ENCODE results near the gene MLLT6.

MLLT6 gene

GRCh38 chr17:38704606-38705522 is at the start of gene MLLT6:
MLLT6 (plus strand) TSS chr17:38705273; CDS start chr17:38705633, 360 bp downstream.
- TF ChIP-seq EZH2phosphoT487 (IDR thresholded peaks at IDR 0.05; ENCODE audit: borderline replicate concordance) (no peak), CTCF (conservative IDR thresholded peaks at IDR 0.05; ENCODE audit: low read length) (no peak)
- H3K27me3 ChIP-seq (ENCODE audit: insufficient read depth, low read length, poor library complexity, severe bottlenecking): no peaks in the 10 kb centered on the region
- H3K36me3 ChIP-seq (ENCODE audit: insufficient read depth, low read length): peaks cover 9% of the 10 kb centered on the region; the same call in 1 of the 2 replicates
- peak within 1 kb of the TSS; percentile 95 for H3K4me2 ChIP-seq (ENCODE audit: low read depth, low read length, poor library complexity, severe bottlenecking)
- H3K4me3 ChIP-seq (ENCODE audit: low read length, poor library complexity, severe bottlenecking): peak within 1 kb of the TSS; percentile 99
- peaks cover 36% of the 10 kb centered on the region for H4K20me1 ChIP-seq (ENCODE audit: insufficient read depth, low read length, poor library complexity, severe bottlenecking)
- H3F3A ChIP-seq (ENCODE audit: low read depth): peaks cover 7% of the 10 kb centered on the region
- peaks cover 41% of the 10 kb centered on the region for H3K4me1 ChIP-seq (ENCODE audit: insufficient read depth, low read length, poor library complexity, severe bottlenecking)
- H3K9me3 ChIP-seq (ENCODE audit: insufficient read depth, low read depth, low read length): no peaks in the 10 kb centered on the region
- H2AFZ ChIP-seq (ENCODE audit: low read length): peak within 1 kb of the TSS; percentile 73
- peak within 1 kb of the TSS; percentile 99 for H3K9ac ChIP-seq (ENCODE audit: low read depth, low read length, poor library complexity, severe bottlenecking)
- no peaks in the 10 kb centered on the region for H3K9me2 ChIP-seq (replicated peaks; ENCODE audit: low read depth, low read length)
- peaks cover 62% of the 10 kb centered on the region for H3K79me2 ChIP-seq (ENCODE audit: insufficient read depth, low read length)

GRCh38 chr17:38656959-38657823 is 47.9 kb upstream of the MLLT6 start:
- no peaks in the 10 kb centered on the region for H3K36me3 ChIP-seq (ENCODE audit: insufficient read depth, low read length)
- H3K9me2 ChIP-seq (replicated peaks; ENCODE audit: low read depth, low read length): no peaks in the 10 kb centered on the region
- no peak overlapping the region for H3K4me3 ChIP-seq (ENCODE audit: low read length, poor library complexity, severe bottlenecking)
- TF ChIP-seq CTCF (conservative IDR thresholded peaks at IDR 0.05; ENCODE audit: low read length) (no peak), EZH2phosphoT487 (IDR thresholded peaks at IDR 0.05; ENCODE audit: borderline replicate concordance) (no peak)
- H3K4me1 ChIP-seq (ENCODE audit: insufficient read depth, low read length, poor library complexity, severe bottlenecking): peaks cover 10% of the 10 kb centered on the region
- no peaks in the 10 kb centered on the region for H4K20me1 ChIP-seq (ENCODE audit: insufficient read depth, low read length, poor library complexity, severe bottlenecking)
- H3K9ac ChIP-seq (ENCODE audit: low read depth, low read length, poor library complexity, severe bottlenecking): no peak overlapping the region
- H3K4me2 ChIP-seq (ENCODE audit: low read depth, low read length, poor library complexity, severe bottlenecking): no peak overlapping the region
- H3K9me3 ChIP-seq (ENCODE audit: insufficient read depth, low read depth, low read length): no peaks in the 10 kb centered on the region
- H3K27me3 ChIP-seq (ENCODE audit: insufficient read depth, low read length, poor library complexity, severe bottlenecking): no peaks in the 10 kb centered on the region
- no peaks in the 10 kb centered on the region for H3F3A ChIP-seq (ENCODE audit: low read depth)
- H3K79me2 ChIP-seq (ENCODE audit: insufficient read depth, low read length): no peaks in the 10 kb centered on the region
- H2AFZ ChIP-seq (ENCODE audit: low read length): peak overlapping the region; percentile 27; the same call in 1 of the 2 replicates

DNA sequence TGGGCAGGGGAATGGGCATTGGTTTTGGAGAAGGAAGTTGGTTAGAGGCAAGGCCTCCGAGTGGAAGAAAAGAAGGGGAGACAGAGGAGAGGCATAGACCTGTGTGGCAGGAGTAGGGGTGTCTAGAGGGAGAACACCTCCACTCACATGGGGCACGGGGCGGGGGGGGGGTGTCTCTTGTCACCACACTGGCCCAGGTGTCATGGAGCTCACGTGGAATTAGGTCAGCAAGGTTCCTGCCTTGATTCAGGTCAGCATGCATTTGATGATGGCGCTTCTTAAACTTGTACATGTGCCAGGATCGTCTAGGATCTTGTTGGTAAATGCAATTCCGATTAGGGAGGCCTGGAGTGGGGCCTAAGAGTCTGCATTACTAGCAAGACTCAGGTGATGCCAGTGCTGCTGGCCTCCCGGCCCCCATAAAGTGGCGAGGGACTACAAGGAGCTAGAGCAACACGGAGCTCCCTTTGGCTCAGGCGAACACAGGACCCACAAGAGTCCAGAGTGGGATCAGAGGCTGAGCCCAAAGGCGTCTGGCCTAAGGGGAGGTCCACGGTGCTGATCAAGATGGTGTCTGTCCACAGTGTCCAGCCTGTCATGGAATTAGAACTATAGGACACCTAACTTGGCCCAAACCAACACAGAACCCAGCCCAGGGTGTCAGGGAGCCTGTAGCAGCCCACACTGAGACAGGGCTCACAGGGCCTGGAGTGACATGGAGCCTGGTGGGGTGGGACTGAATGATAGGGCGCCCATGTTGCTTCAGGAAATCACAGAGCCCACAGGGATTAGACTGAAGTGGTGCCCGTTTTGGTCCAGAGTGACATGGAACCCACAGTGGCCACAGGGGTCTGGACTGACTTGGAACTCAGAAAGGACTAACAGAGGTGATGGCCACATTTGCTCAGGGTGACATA is 47.0 kb upstream of the MLLT6 start:
- Histone ChIP-seq H4K20me1 (ENCODE audit: insufficient read depth, low read length, poor library complexity, severe bottlenecking) (no peaks in the 10 kb centered on the region), H2AFZ (ENCODE audit: low read length) (peak overlapping the region; percentile 34; the same call in 1 of the 2 replicates), H3F3A (ENCODE audit: low read depth) (no peaks in the 10 kb centered on the region), H3K27me3 (ENCODE audit: insufficient read depth, low read length, poor library complexity, severe bottlenecking) (no peaks in the 10 kb centered on the region), H3K36me3 (ENCODE audit: insufficient read depth, low read length) (no peaks in the 10 kb centered on the region), H3K4me2 (ENCODE audit: low read depth, low read length, poor library complexity, severe bottlenecking) (peak overlapping the region; percentile 10), H3K9me2 (replicated peaks; ENCODE audit: low read depth, low read length) (no peaks in the 10 kb centered on the region), H3K9ac (ENCODE audit: low read depth, low read length, poor library complexity, severe bottlenecking) (no peak overlapping the region), H3K4me1 (ENCODE audit: insufficient read depth, low read length, poor library complexity, severe bottlenecking) (peaks cover 10% of the 10 kb centered on the region), H3K79me2 (ENCODE audit: insufficient read depth, low read length) (no peaks in the 10 kb centered on the region), H3K4me3 (ENCODE audit: low read length, poor library complexity, severe bottlenecking) (no peak overlapping the region), H3K9me3 (ENCODE audit: insufficient read depth, low read depth, low read length) (no peaks in the 10 kb centered on the region)
- TF ChIP-seq CTCF (conservative IDR thresholded peaks at IDR 0.05; ENCODE audit: low read length) (no peak), EZH2phosphoT487 (IDR thresholded peaks at IDR 0.05; ENCODE audit: borderline replicate concordance) (no peak)

All from Loucy (cell line).